Suppressor macrophage treated with lipopolysaccharide for 4 hours (primary cell): Measurements from ENCODE around the gene RALGDS.
A peak's percentile ranks its signal among the peaks of the same experiment; 100 is the strongest.
"Not testable (repeated sequence)": the region's sequence is repeated elsewhere in the genome, so short reads cannot be mapped to it uniquely, and the experiment has no call there.

Experiments used
- DNase-seq: peaks from one replicate; pipeline ENCODE4 v3.0.0-alpha.2; 2020

Gene RALGDS

GRCh38 chr9:133103987-133104505 is 17.0 kb downstream of the RALGDS start:
- no peak for DNase-seq

DNA sequence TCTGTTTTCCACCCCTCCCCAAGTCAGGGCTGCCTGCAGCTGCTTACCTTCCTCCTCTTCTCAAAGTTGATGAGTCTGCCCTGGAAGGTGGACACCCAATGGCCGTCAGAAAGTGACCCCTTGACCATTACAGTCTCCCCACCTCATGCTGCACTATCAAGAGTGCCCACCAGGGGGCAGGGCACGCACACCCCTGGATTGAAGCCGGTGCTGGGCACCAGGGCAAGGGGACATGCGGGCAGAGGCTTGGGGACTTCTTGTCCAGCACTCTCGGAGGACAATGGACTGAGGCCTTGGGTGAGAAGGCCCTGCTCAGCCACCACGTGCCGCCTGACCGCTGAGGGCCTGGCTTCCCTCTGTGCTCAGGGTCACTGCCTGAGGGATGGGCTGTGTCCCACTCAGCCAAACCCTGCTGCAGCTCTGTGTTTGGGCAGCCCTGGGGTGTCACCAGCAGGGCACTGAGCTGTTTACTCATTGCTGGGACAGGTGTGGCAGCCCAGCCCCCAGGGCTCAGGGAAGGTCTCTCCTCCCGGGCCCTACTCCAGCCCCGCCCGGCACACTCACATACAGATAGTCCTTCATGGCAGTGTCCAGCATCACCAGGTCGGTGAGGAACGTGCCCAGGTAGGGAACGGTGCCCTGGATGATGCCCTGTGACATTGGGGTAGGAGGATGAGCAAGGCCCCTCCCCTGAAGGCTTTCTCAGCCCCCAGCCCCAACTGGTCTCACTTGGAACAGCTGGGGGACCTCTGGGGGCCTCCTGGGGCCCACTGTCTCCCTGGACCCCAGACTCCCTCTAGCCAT is 17.7 kb downstream of the RALGDS start:
- DNase-seq = peak; percentile 68

GRCh38 chr9:133102190-133103021 is 18.6 kb downstream of the RALGDS start:
- DNase-seq = no peak

GRCh38 chr9:133101356-133102189 is 19.5 kb downstream of the RALGDS start:
- no peak for DNase-seq

- DNase-seq = no peak
These were observed 20.3 kb downstream of the RALGDS start for GRCh38 chr9:133100506-133101355.

- DNase-seq = no peak
These were observed 21.1 kb downstream of the RALGDS start for GRCh38 chr9:133099726-133100505.

DNA sequence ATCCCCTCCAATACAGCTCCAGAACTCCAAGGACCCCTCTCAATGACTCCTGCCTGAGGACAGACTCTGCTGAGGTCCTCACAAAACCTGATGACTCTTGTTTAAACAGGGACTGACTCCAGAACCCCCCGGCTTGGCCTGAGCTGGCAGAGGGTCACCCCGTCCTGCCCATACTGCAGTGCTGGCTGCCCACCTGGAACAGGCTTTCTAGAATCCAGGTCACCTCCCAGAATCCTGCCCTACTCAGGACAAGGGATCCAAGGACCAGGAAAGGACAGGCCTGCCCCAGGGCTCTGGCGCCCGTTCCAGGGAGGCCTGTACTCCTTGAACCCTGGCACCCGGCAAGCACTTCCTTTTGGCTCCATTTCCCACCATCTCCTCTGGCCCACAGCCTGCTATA is 22.2 kb downstream of the RALGDS start:
- no peak for DNase-seq

DNA sequence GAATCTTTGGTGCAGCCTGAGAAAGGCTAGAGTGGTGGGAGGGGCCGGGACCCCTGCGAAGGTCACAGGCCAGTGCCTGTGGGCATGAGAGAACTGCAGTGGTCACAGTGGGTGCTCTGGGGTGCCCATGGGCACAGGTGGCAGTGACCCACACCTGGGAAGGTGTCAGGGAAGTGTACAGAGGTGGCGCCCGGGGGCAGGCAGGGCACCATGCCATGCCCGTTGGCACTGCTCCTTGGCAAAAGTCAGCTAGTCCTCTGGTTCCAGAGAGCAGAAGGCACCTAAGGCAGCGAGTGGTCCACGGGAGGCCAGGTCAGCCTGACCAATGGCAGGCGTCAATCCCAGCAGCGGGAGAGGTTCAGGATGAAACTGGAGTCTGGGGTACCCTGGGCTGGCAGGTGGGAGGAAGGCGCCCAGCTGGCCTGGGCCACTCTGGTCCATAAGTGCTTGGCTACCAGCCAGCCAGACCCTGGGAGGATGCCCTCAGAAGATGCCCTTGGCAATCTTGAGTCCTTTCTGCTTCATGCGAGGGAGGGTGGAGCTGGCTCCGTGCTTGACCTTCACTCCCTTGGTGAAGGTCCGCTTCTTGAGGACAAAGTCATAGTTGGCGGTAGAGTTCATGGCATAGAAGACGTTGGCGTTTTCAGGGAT is 22.8 kb downstream of the RALGDS start:
- DNase-seq = no peak

DNA sequence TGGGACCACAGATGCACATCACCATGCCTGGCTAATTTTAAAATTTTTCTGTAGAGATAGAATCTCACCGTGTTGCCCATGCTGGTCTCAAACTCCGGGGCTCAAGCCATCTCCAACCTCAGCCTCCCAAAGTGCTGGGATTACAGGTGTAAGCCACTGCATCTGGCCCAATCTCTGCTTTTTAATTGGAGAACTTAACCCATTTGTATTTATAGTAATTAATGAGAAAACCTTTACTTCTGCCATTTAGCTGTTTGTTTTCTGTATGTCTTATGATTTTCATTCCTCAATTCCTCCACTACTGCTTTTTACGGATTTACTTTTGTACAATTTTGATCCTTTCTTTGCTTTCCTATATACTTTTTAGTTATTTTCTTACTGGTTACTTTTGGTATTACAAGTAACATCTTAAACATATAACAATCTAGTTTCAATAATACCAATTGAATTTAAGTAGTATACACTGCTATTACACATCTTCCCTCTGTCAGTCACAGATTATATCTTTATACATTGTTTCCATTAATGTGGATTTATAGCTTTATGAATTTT is 26.1 kb downstream of the RALGDS start:
- no peak for DNase-seq

DNA sequence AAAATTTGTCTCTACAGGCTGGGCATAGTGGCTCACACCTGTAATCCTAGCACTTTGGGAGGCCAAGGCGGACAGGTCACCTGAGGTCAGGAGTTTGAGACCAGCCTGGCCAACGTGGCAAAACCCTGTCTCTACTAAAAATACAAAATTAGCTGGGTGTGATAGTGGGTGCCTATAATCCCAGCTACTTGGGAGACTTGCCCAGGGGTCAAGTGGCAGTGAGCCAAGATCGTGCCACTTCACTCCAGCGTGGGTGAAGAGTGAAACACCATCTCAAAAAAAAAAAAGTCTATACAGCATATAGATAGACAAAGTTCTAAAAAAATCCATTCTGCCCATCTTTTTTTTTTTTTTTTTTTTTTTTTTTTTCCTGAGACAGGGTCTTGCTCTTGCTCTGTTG is 26.7 kb downstream of the RALGDS start:
- not testable (repeated sequence) for DNase-seq

DNA sequence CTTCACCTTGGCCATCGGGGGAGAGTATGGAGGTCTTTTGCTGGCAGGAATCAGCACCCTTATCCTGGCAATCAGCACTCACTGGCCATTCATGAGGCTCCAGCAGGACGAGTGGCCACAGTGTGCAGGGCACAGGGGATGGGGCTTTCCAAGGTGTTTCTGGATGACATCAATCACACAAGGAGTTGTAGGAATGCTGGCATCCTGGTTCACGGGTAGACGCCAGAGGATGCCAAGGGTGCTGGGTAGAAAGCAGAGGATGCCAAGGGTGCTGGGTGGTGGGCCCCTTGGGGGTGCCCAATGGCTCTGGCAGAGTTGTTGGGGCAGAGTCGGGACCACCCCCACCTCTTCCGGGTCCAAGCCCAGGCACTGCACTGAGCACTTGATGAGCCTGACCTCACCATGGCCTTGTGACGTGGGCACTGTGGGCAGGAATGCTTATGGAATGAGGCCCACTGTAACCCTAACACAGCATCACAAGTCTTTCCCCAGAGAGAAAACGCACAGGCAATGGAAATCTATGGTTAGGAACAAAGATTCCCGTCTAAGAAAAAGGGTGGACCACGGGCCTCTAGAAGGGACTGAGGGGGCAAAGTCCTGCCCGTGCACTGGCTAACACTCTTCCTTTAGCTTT is 30.2 kb downstream of the RALGDS start:
- DNase-seq = no peak

DNA sequence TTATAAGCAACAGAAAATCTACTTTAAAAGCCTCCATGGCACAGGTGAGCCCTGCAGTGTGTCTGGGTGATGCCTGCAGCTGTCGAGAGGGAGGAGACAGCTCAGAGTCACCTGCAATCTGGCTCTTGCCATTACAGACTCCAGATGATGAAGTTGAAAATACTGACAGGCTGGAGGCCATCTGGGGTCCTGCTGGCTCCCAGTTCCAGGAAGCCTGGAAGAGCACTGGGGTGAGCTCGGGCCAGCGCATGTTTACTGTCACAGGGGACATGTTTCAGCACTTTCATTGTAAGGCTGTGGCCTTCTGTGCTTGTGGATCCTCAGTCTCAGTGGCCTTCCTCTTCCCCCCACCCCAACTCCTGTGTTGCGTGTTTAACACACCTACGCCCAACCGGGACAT is 30.9 kb downstream of the RALGDS start:
- no peak for DNase-seq

GRCh38 chr9:133089271-133089671 is 31.8 kb downstream of the RALGDS start:
- no peak for DNase-seq

- DNase-seq = no peak
These were observed 32.3 kb downstream of the RALGDS start for GRCh38 chr9:133088756-133089155.

GRCh38 chr9:133088146-133088750 is 32.8 kb downstream of the RALGDS start:
- no peak for DNase-seq

DNA sequence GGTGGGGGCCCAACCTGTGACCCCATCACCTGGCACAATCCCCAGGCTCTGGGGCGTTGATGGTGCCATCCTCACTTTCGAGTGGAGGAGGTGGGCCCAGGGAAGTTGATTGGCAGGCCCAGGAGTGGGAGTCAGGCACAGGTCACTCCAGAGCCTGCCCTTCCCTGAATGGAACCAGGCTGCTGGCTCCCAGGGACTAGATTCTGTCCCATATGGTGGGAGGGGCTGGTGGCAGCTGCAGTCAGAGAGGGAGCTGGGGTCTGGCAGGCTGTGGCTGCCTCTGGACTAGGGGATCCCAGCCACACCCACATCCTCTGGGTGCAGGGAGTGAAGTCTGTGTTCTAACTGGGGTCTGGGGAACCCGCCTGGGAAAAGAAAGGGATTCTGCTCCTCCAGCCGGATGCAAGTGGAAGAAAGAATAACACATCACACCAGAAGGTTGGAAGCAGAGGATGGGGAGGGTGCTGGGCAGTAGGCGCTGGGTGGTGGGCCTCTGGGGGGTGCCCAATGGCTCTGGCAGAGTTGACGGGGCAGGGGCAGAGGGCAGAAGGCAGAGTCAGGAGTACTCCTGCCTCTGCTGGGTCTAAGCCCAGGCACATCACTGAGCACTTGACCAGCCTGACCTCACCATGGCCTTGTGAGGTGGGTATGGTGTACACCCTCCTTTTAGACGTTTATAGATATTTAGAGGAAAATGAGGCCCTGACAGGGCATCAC is 33.5 kb downstream of the RALGDS start:
- no peak for DNase-seq

- DNase-seq = no peak
These were observed 34.1 kb downstream of the RALGDS start for GRCh38 chr9:133086894-133087293.

DNA sequence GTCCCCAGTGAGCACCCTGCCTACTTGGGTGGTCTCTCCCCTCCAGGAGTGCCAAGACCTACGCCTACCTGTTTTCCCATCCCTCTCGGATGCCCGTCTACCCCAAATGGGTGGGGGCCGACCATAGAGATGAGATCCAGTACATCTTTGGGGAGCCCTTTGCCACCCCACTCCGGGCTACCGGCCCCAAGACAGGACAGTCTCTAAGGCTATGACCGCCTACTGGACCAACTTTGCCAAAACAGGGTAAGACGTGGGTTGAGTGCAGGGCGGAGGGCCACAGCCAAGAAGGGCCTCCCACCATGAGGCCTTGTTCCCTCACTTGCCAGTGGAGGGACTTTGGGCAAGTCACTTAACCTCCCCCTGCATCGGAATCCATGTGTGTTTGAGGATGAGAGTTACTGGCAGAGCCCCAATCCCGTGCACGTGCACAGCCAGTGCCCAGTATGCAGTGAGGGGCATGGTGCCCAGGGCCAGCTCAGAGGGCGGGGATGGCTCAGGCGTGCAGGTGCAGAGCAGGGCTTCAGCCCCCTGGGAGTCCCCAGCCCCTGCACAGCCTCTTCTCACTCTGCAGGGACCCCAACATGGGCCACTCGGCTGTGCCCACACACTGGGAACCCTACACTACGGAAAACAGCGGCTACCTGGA is 34.7 kb downstream of the RALGDS start:
- not testable (repeated sequence) for DNase-seq
